ENCODE results near the gene UBTF.
A peak's percentile ranks its signal among the peaks of the same experiment; 100 is the strongest.

The UBTF gene

GRCh38 chr17:44232061-44232460 is 12.6 kb upstream of the UBTF start:
- in situ Hi-C loops (cut with HindIII; ENCODE audit: low pct_unique_long_range_greater_than_20kb, low sequenced_read_pairs), result no loop called here
- TF ChIP-seq JUND (IDR thresholded peaks at IDR 0.05; ENCODE audit: low read depth), result no peak
- DNase-seq (ENCODE audit: low read depth in 1 of 2, low spot score in 1 of 2), result no peak

- in situ Hi-C loops (cut with HindIII; ENCODE audit: low pct_unique_long_range_greater_than_20kb, low sequenced_read_pairs), result no loop called here
- no peak for DNase-seq (ENCODE audit: low read depth in 1 of 2, low spot score in 1 of 2)
- no peak for TF ChIP-seq JUND (IDR thresholded peaks at IDR 0.05; ENCODE audit: low read depth)
Measured at GRCh38 chr17:44230140-44230539, 10.7 kb upstream of the UBTF start.

DNA sequence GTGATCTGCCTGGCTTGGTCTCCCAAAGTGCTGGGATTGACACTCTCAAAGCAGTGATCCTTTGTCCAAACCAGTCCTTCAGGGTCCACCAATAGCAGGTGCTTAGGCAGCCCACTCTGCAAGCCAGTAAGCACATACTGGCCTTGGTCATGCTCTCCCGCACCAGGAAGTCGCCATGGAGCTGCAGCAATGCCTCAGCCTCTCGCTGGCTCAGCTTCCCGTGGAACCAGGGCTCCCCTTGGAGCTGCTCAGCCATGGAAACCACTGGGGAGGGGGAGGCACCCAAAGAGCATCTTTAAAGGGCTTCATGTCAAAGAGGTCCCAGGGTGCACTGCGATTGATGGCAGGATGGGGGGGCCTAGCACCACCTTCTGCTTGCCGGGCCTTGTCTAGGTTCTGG is 9.6 kb upstream of the UBTF start:
- in situ Hi-C loops (cut with HindIII; ENCODE audit: low pct_unique_long_range_greater_than_20kb, low sequenced_read_pairs), result no loop called here
- no peak for TF ChIP-seq JUND (IDR thresholded peaks at IDR 0.05; ENCODE audit: low read depth)
- no peak for DNase-seq (ENCODE audit: low read depth in 1 of 2, low spot score in 1 of 2)

DNA sequence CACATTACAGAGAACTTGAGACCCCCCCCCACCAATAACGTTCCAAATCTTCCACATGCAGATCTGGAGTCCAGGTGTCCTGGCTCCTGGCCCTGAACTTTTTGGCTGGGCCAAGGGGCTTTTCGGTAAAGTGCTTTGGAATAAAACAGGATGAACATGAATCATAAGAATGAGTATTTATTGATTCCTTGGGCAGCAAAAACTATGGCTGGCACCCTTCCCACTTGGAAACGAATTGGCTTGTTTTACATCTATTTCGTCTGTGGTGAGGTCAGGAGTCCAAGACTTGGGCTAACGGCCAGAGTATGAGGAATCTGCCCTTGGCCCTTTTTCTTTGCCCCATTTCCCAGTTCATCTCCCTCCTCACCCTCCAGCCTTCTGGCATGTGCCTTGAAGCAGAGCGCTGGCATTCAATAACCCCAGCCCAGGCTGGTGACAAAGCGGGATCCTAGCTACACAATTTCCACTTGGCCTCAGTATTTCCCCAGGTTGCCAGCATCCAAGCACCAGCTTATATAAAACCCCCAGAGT is 4.1 kb upstream of the UBTF start:
- DNase-seq (ENCODE audit: low read depth in 1 of 2, low spot score in 1 of 2), result peak in 1 of 2 experiments; percentile 36
- in situ Hi-C loops (cut with HindIII; ENCODE audit: low pct_unique_long_range_greater_than_20kb, low sequenced_read_pairs), result no loop called here
- TF ChIP-seq JUND (IDR thresholded peaks at IDR 0.05; ENCODE audit: low read depth), result no peak

- no peak for TF ChIP-seq JUND (IDR thresholded peaks at IDR 0.05; ENCODE audit: low read depth)
- peak; percentile 84 for DNase-seq (ENCODE audit: low read depth in 1 of 2, low spot score in 1 of 2)
- in situ Hi-C loops (cut with HindIII; ENCODE audit: low pct_unique_long_range_greater_than_20kb, low sequenced_read_pairs), result no loop called here
Measured at GRCh38 chr17:44222112-44222869, 2.8 kb upstream of the UBTF start.

DNA sequence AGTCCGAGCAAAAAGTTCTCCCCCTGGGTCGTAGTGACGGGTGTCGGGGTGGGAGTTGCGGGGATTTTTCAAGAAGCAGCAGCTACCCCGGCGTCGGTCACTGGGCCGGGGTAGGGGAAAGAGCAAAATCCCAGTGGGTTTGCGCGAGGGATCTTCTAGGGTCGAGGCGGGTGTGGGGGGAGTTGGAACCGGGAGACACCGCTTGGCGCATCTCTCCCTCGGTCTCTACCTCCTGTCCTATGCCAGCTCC is 2.3 kb upstream of the UBTF start:
- TF ChIP-seq JUND (IDR thresholded peaks at IDR 0.05; ENCODE audit: low read depth), result no peak
- in situ Hi-C loops (cut with HindIII; ENCODE audit: low pct_unique_long_range_greater_than_20kb, low sequenced_read_pairs), result no loop called here
- DNase-seq (ENCODE audit: low read depth in 1 of 2, low spot score in 1 of 2), result no peak

DNA sequence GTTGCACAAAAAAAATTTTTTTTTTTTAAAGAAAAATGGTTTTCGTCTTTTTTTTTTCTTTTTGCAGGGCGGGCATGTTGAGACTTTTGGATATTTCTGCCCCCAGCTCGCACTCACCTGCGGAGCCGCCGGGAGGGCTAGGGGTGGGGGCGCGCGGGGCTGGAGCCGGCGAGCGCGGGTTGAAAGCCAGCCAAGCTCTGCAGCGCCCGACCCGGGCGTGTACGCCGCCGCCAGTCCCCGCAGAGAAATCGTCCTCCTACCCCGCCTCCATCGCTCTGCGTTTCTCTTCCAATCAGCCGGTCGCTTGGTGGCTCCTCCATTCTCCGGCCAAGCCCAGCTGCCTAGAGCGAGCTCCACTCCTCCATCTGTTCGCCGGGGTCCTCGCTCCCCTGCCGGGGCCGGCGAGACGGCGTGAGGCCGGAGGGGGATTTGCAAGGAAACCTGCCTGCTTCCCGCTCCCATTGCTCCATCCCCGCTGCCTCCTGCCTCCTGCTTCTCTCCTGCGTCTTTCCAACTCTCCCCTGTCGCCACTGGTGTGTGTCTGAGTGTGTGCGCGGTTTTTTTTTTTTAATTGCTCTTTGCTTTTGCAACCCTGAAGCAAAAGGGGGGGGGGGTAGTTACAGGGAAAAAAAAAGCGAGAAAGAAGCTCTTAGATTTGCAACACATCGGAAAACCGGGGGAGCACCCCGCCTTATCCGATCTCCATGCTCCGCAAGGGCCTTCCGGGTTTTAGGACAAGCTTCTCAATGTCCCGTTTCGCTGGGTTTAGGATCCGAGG is 1.8 kb upstream of the UBTF start:
- in situ Hi-C loops (cut with HindIII; ENCODE audit: low pct_unique_long_range_greater_than_20kb, low sequenced_read_pairs), result no loop called here
- TF ChIP-seq JUND (IDR thresholded peaks at IDR 0.05; ENCODE audit: low read depth), result no peak
- DNase-seq (ENCODE audit: low read depth in 1 of 2, low spot score in 1 of 2), result peak; percentile 89 to 91

- DNase-seq (ENCODE audit: low read depth in 1 of 2, low spot score in 1 of 2), result peak in 1 of 2 experiments; percentile 55
- in situ Hi-C loops (cut with HindIII; ENCODE audit: low pct_unique_long_range_greater_than_20kb, low sequenced_read_pairs), result no loop called here
- TF ChIP-seq JUND (IDR thresholded peaks at IDR 0.05; ENCODE audit: low read depth), result no peak
Measured at GRCh38 chr17:44220213-44221083, 973 bp upstream of the UBTF start.

DNA sequence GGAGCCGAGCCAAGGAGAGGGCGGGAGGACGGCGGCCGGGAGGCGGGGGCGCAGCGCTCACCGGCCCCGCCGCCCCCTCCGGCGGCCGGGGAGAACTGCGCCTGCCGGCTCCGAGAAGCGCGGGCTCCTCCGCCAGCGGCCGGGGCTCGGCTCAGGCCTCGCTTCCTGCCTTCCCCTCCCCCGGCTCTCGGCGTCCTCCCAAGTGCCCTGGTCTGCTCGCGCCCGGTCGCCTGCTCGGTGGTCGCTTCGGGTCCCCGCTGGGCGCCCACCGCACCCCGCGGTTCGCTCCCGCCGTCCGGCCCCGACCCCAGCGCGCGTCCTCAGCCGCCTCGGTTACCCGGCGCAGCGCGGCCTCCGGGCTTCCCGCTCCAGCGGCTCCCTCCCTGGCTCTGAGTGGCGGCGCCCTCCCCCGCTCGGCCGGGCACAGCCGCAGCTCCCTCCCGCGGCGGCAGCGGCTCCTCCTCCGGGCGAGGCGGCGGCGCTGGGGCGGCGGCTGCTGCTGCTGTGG is 313 bp downstream of the UBTF start:
- in situ Hi-C loops (cut with HindIII; ENCODE audit: low pct_unique_long_range_greater_than_20kb, low sequenced_read_pairs), result no loop called here
- no peak for TF ChIP-seq JUND (IDR thresholded peaks at IDR 0.05; ENCODE audit: low read depth)
- peak in 1 of 2 experiments; percentile 86 for DNase-seq (ENCODE audit: low read depth in 1 of 2, low spot score in 1 of 2)

DNA sequence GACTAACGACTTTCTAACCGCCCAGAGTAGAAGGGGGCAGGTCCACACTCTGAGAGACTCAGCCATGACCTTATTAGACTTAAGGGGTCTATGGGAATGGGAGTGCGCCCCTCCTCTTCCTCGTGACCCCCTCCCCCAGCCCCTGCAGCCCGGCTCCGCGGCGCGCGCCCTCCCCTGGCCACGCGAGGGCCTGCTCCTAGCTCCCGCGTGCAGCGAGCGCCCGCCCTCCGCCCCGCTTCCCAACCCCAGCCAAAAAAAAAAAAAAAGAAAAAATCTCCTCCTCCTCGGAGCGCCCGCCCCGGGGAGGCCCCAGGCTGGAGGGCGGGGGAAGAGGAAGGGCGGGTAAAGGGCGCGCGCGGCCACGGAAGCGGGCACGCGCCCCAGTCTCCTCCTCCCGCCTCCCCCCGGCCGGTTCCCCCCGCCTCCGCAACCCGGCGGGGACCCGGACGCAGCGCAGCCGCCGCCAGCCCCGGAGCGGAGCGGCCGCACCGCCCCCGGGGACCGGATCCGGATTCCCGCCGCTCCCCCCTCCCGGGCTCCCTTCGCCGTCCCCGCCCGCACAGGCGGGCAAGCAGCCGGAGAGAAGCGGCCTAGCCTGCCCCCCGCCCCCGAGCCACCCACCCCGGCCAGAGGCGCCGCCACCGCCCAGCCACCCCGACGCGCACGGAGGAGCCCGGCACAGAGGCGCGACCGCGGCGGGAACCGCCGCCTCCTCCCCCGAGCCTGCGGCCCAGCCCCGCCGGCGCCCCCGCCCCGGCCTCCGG is 949 bp downstream of the UBTF start:
- DNase-seq (ENCODE audit: low read depth in 1 of 2, low spot score in 1 of 2), result peak; percentile 87 to 98
- no peak for TF ChIP-seq JUND (IDR thresholded peaks at IDR 0.05; ENCODE audit: low read depth)
- in situ Hi-C loops (cut with HindIII; ENCODE audit: low pct_unique_long_range_greater_than_20kb, low sequenced_read_pairs), result no loop called here

- TF ChIP-seq JUND (IDR thresholded peaks at IDR 0.05; ENCODE audit: low read depth), result no peak
- no peak for DNase-seq (ENCODE audit: low read depth in 1 of 2, low spot score in 1 of 2)
- in situ Hi-C loops (cut with HindIII; ENCODE audit: low pct_unique_long_range_greater_than_20kb, low sequenced_read_pairs), result no loop called here
Measured at GRCh38 chr17:44217738-44218343, 1.6 kb downstream of the UBTF start.

Measured in T47D (cell line).